Right lobe of liver (tissue), 6 donors: ENCODE data around the gene LENEP. TPM values are rescaled to one million over a fixed set of nuclear protein-coding genes. Genes with fewer than 3 reads are reported as not detected.
A peak's percentile ranks its signal among the peaks of the same experiment; 100 is the strongest.

Source experiments
- ATAC-seq, 4 donors: fragments of 200-7000 bp; cut with Tn5 transposase; one replicate each; pipeline ENCODE4 v1.9.1; 2020; ENCODE audit warnings: mild to moderate bottlenecking in 4 of 4, moderate library complexity in 4 of 4
- DNase-seq, 3 donors: peaks; one replicate each; pipeline ENCODE4 v3.0.0-alpha.2; 2020
- H3K27ac ChIP-seq, 3 donors: fragments of 200-600 bp; one replicate each; pipeline ENCODE4 v1.8.0; 2022
- H3K27me3 ChIP-seq, 2 donors: fragments of 200-600 bp; one replicate each; pipeline ENCODE4 v1.8.0; 2022
- H3K36me3 ChIP-seq, 4 donors: fragments of 200-600 bp; sonication (generic) in 1 of 4; one replicate each; pipeline versions ENCODE4 v1.5.1 to v1.8.0; 2017 to 2022; ENCODE audit warnings: control low read depth in 1 of 4
- H3K4me1 ChIP-seq, 4 donors: fragments of 200-600 bp; sonication (generic) in 1 of 4; one replicate each; pipeline versions ENCODE4 v1.5.1 to v1.8.0; 2017 to 2022; ENCODE audit warnings: control low read depth in 1 of 4
- H3K4me3 ChIP-seq, 3 donors: fragments of 200-600 bp; one replicate each; pipeline ENCODE4 v1.8.0; 2022
- H3K9me3 ChIP-seq, 4 donors: fragments of 200-600 bp; sonication (generic) in 1 of 4; one replicate each; pipeline versions ENCODE4 v1.5.1 to v1.8.0; 2017 to 2022; ENCODE audit warnings: control low read depth in 1 of 4
- POLR2A ChIP-seq: fragments of 450-650 bp; IDR thresholded peaks from one replicate; pipeline ENCODE4 v1.6.1; 2017; ENCODE audit warnings: antibody characterized with exemption, mild to moderate bottlenecking
- WGBS: methylation state at CpG from one replicate; pipeline ENCODE4 v1.1.6; 2018; ENCODE audit warnings: low coverage, low lambda C conversion rate; ENCODE audit not compliant: insufficient coverage; ENCODE audit errors: missing lambda C conversion rate; 5-methylcytosine and 5-hydroxymethylcytosine counted together
- intact Hi-C, 2 donors: fragments of 100-400 bp; cut with DNase I; formaldehyde crosslinking; loops; one replicate each; pipeline versions ENCODE4 v1.11.2 to v1.14.1; 2022
- total RNA-seq, 6 experiments: library from RNA; depleted of rRNA in 2 of 6; stranded (reverse); fragments of >200 nt in 2 of 6; fragmentation: NEBNext Ultra II Directional in 3 of 6; extraction: Animal tissue kit (Norgen Biotek cat#: 25700) in 3 of 6; gene quantifications; one replicate each; pipeline versions ENCODE4 v1.1.0 to v1.2.4, GENCODE V29; 2016 to 2023
- TF ChIP-seq, protein P1 (sequence below), 4 donors: fragments of 200-600 bp in 3 of 4; fragments of 450-650 bp in 1 of 4; IDR thresholded peaks; one replicate each; pipeline versions ENCODE4 v1.5.1 to v1.8.0; 2016 to 2022; ENCODE audit warnings: antibody characterized with exemption in 4 of 4, mild to moderate bottlenecking in 2 of 4
- donor health status: DM: no; HTN: yes; CAD: no.
- donor health status: DM: no; HTN: no; CAD: no.
- donor health status: DM: no; HTN: no; CAD: no.
- donor health status: DM: no; HTN: yes; CAD: no.
- donor health status: DM: no; HTN: yes; CAD: no.

Gene LENEP
- total RNA-seq, 6 experiments from 2014 or later, result not detected

- Histone ChIP-seq H3K36me3 (no peaks in the 10 kb centered on the region), H3K27me3 (no peaks in the 10 kb centered on the region), H3K27ac (peak overlapping the region; percentile 76 to 95 (median 93)), H3K4me3 (peak overlapping the region; percentile 85 to 93 (median 91)), H3K4me1 (peaks cover 0 to 33% (median 11%) of the 10 kb centered on the region in 4 donors), H3K9me3 (no peaks in the 10 kb centered on the region)
- TF ChIP-seq POLR2A, result no peak
- TF ChIP-seq, protein P1, sequence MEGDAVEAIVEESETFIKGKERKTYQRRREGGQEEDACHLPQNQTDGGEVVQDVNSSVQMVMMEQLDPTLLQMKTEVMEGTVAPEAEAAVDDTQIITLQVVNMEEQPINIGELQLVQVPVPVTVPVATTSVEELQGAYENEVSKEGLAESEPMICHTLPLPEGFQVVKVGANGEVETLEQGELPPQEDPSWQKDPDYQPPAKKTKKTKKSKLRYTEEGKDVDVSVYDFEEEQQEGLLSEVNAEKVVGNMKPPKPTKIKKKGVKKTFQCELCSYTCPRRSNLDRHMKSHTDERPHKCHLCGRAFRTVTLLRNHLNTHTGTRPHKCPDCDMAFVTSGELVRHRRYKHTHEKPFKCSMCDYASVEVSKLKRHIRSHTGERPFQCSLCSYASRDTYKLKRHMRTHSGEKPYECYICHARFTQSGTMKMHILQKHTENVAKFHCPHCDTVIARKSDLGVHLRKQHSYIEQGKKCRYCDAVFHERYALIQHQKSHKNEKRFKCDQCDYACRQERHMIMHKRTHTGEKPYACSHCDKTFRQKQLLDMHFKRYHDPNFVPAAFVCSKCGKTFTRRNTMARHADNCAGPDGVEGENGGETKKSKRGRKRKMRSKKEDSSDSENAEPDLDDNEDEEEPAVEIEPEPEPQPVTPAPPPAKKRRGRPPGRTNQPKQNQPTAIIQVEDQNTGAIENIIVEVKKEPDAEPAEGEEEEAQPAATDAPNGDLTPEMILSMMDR (IDR thresholded peaks at IDR 0.05), result no peak
- intact Hi-C loops, result no loop called here
- peak in 2 of 3 donors; percentile 51 to 68 for DNase-seq
- no peak for ATAC-seq
- WGBS, result 0% methylated on average over 6 of the region's 13 CpGs
These were observed 7.0 kb downstream of the LENEP start for GRCh38 chr1:155000411-155000725.

- Histone ChIP-seq H3K4me1 (peaks cover 0 to 38% (median 13%) of the 10 kb centered on the region in 4 donors), H3K27ac (peak overlapping the region; percentile 76 to 95 (median 93)), H3K27me3 (no peaks in the 10 kb centered on the region), H3K36me3 (no peaks in the 10 kb centered on the region), H3K9me3 (no peaks in the 10 kb centered on the region), H3K4me3 (peak overlapping the region; percentile 85 to 93 (median 91))
- DNase-seq, result peak; percentile 93 to 98 (median 97)
- intact Hi-C loops, result no loop called here
- TF ChIP-seq, protein P1 (IDR thresholded peaks at IDR 0.05), result peak in 2 of 4 donors; percentile 7 to 15
- peak; percentile 88 for TF ChIP-seq POLR2A
- peak; percentile 53 to 66 (median 62) for ATAC-seq
- under 1% methylated on average over 27 of the region's 43 CpGs for WGBS
These were observed 7.5 kb downstream of the LENEP start for GRCh38 chr1:155000726-155001424.

GRCh38 chr1:155001425-155001674 lies 8.0 kb downstream of the LENEP start:
- TF ChIP-seq POLR2A, result no peak
- TF ChIP-seq, protein P1 (IDR thresholded peaks at IDR 0.05), result no peak
- Histone ChIP-seq H3K9me3 (no peaks in the 10 kb centered on the region), H3K27me3 (no peaks in the 10 kb centered on the region), H3K4me1 (peaks cover 0 to 39% (median 16%) of the 10 kb centered on the region in 4 donors), H3K36me3 (no peaks in the 10 kb centered on the region), H3K27ac (peak overlapping the region; percentile 76 to 95 (median 93)), H3K4me3 (peak overlapping the region; percentile 85 to 93 (median 91))
- DNase-seq (no peak), ATAC-seq (no peak)
- WGBS, result 0% methylated on average over 8 of the region's 11 CpGs
- intact Hi-C loops, result no loop called here

DNA sequence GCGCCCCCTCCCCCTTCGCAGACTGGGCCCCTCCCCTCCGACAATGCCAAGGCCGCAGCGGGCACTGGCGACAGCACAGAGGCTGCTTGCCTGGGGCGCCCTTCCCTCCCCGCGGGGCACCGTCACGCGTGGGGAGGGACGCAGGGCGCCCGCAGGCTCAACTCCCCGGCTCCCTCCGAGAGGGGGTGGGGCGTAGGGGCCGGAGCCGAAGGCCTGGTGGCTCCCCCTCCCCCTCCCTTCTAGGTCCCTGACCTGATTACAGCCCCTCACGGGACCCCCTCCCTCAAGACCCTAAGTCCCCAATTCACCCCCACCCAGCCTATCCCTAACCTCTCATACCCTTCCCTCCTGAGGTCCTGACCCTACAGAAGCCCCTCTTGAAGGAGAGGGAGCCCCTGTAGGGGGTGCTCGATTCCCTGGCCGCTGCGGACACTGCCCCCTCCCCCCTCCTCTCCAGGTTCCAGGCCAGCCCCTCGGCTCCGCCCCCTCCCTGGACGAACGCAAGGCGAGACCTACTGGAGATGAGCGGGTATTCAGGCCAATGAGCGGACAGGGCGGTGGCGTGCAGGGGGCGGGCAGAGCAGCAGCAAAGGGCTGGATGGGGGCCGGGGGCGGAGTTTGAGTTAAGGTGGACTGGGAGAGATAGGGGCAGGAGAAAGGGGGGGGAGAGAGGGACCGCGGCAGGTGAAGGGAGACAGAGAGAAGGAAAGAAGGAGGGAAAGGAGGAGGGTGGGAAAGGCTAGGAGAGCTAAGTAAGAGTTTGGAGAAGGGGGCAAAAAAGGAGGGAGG lies 8.5 kb downstream of the LENEP start:
- no peaks in the 10 kb centered on the region for H3K36me3 ChIP-seq
- ATAC-seq (peak; percentile 72 to 84 (median 74)), DNase-seq (peak; percentile 100)
- H3K27me3 ChIP-seq, result no peaks in the 10 kb centered on the region
- peaks cover 0 to 44% (median 18%) of the 10 kb centered on the region in 4 donors for H3K4me1 ChIP-seq
- H3K27ac ChIP-seq, result peak overlapping the region; percentile 76 to 95 (median 93)
- intact Hi-C loops, result no loop called here
- TF ChIP-seq, protein P1 (IDR thresholded peaks at IDR 0.05), result peak; percentile 18 to 39 (median 30)
- peak; percentile 71 for TF ChIP-seq POLR2A
- WGBS, result under 1% methylated on average over 25 of the region's 38 CpGs
- peak overlapping the region; percentile 85 to 93 (median 91) for H3K4me3 ChIP-seq
- H3K9me3 ChIP-seq, result no peaks in the 10 kb centered on the region
